ENCODE measurements around the gene HIRA.
"Not testable (repeated sequence)": the region's sequence is repeated elsewhere in the genome, so short reads cannot be mapped to it uniquely, and the experiment has no call there.

Gene HIRA

DNA sequence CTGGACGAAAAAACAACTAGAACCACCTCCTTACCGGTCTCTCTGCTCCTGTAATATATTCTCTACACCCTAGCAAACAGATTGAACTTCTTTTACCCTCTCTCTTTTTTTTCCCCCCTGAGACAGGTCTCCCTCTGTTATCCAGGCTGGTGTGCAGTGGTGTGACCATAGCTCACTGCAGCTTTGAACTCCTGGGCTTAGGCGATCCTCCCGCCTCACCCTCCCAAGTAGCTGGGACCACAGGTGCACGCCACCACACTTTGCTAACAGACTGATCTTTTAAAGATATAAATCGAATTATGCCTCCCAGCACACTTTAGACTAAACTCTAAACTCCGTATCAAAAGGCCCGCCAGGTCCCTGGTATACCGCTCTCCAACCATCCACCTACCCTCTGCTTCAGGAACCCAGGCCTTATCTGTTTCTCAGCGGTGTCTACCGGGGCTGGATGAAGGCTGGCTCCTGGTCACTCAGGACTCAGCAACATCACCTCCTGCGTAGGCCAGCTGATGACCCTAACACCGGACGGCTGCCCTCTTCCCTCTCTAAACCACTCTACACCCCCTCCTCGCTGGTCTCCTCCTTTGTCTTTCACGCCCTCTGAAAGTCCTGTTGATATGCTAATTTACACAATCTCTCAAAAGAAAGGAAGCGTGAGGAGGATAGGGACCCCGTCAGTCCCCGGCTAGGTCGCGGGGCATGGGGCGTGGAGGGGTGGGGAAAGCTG is 15.2 kb upstream of the HIRA start:
- Histone ChIP-seq H3K14ac (ENCODE audit: low read length) (no peak overlapping the region), H3K9me3 (replicated peaks in 1 of 2; ENCODE audit: control insufficient read depth in 2 of 2, insufficient read depth in 1 of 2, low read depth in 1 of 2, low read length in 2 of 2) (no peaks in the 10 kb centered on the region), H4K91ac (ENCODE audit: low read depth, low read length, poor library complexity) (no peak overlapping the region), H2AK5ac (ENCODE audit: low read depth, low read length) (no peak overlapping the region), H3K27ac (replicated peaks; ENCODE audit: low read length) (peak overlapping the region; percentile 89), H3K4me3 (ENCODE audit: low read length in 2 of 2) (peak overlapping the region; percentile 64 to 98), H2BK15ac (ENCODE audit: low read length) (no peak overlapping the region), H3K36me3 (replicated peaks in 1 of 2; ENCODE audit: control insufficient read depth in 2 of 2, insufficient read depth in 2 of 2, low read length in 2 of 2) (peaks cover 24 to 78% of the 10 kb centered on the region in 2 donors), H3K79me1 (ENCODE audit: low read depth, low read length) (peaks cover 14% of the 10 kb centered on the region), H2BK120ac (ENCODE audit: low read depth, low read length) (no peak overlapping the region), H3K23ac (ENCODE audit: low read depth, low read length, poor library complexity) (peak overlapping the region; percentile 98), H2AFZ (ENCODE audit: low read length) (peak overlapping the region; percentile 90), H3K27me3 (ENCODE audit: control insufficient read depth in 3 of 3, insufficient read depth in 3 of 3, low read depth in 1 of 3, low read length in 3 of 3) (no peaks in the 10 kb centered on the region), H3K18ac (ENCODE audit: low read length) (no peak overlapping the region), H2BK5ac (ENCODE audit: low read length) (no peak overlapping the region), H3K4ac (ENCODE audit: low read length) (no peak overlapping the region), H4K8ac (ENCODE audit: low read depth, low read length) (no peak overlapping the region), H3K4me1 (ENCODE audit: control insufficient read depth in 2 of 2, insufficient read depth in 1 of 2, low read depth in 1 of 2, low read length in 2 of 2) (peaks cover 7 to 9% of the 10 kb centered on the region in 2 donors), H3K9ac (ENCODE audit: low read depth, low read length, poor library complexity) (peak overlapping the region; percentile 98), H3K4me2 (ENCODE audit: insufficient read depth, low read length, poor library complexity, severe bottlenecking) (peak overlapping the region; percentile 76), H2BK12ac (ENCODE audit: low read length) (no peak overlapping the region)
- DNase-seq (ENCODE audit: low spot score) = peak; percentile 48
- no CpG with 5 or more reads among the region's 22 CpGs for WGBS, 2 donors (ENCODE audit: extremely low coverage in 2 of 2, insufficient read length in 2 of 2, insufficient replicate concordance in 1 of 2)

DNA sequence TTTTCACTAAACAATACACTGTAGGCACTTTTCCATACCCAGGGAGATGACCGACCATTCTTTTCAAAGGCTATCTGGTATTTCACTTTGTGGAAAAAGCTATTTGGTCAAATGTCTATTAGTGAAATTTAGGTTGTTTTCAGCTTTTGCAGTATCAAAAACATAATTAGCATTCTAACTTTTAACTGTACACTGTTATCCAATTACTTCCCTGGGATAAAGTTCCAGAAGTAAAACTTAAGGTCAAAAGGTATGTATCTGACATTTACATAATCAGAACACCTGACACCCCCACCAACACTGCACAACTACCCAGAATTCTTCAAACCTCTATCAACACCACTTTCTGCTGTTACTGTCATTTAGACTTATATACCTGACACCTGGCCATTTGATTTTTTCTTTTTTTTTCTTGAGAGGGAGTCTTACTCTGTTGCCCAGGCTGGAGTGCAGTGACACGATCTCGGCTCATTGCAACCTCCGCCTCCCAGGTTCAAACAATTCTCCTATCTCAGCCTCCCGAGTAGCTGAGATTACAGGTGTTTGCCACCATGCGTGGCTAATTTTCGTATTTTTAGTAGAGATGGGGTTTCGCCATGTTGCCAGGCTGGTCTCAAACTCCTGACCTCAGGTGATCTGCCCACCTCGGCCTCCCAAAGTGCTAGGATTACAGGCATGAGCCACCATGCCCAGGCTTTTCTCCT is 13.9 kb upstream of the HIRA start:
- not testable (repeated sequence) for H2AFZ ChIP-seq (ENCODE audit: low read length); H3K14ac ChIP-seq (ENCODE audit: low read length); H2BK12ac ChIP-seq (ENCODE audit: low read length); H3K27me3 ChIP-seq (ENCODE audit: control insufficient read depth in 3 of 3, insufficient read depth in 3 of 3, low read depth in 1 of 3, low read length in 3 of 3); H3K4me1 ChIP-seq (ENCODE audit: control insufficient read depth in 2 of 2, insufficient read depth in 1 of 2, low read depth in 1 of 2, low read length in 2 of 2); H4K8ac ChIP-seq (ENCODE audit: low read depth, low read length); H4K91ac ChIP-seq (ENCODE audit: low read depth, low read length, poor library complexity); H3K9ac ChIP-seq (ENCODE audit: low read depth, low read length, poor library complexity); DNase-seq (ENCODE audit: low spot score); H3K4ac ChIP-seq (ENCODE audit: low read length); H3K4me3 ChIP-seq (ENCODE audit: low read length in 2 of 2); H3K27ac ChIP-seq (replicated peaks; ENCODE audit: low read length); H2AK5ac ChIP-seq (ENCODE audit: low read depth, low read length); H2BK120ac ChIP-seq (ENCODE audit: low read depth, low read length); H2BK5ac ChIP-seq (ENCODE audit: low read length); H2BK15ac ChIP-seq (ENCODE audit: low read length); H3K18ac ChIP-seq (ENCODE audit: low read length); H3K9me3 ChIP-seq (replicated peaks in 1 of 2; ENCODE audit: control insufficient read depth in 2 of 2, insufficient read depth in 1 of 2, low read depth in 1 of 2, low read length in 2 of 2); H3K4me2 ChIP-seq (ENCODE audit: insufficient read depth, low read length, poor library complexity, severe bottlenecking); H3K23ac ChIP-seq (ENCODE audit: low read depth, low read length, poor library complexity)
- peaks cover 21 to 78% of the 10 kb centered on the region in 2 donors for H3K36me3 ChIP-seq (replicated peaks in 1 of 2; ENCODE audit: control insufficient read depth in 2 of 2, insufficient read depth in 2 of 2, low read length in 2 of 2)
- WGBS, 2 donors (ENCODE audit: extremely low coverage in 2 of 2, insufficient read length in 2 of 2, insufficient replicate concordance in 1 of 2) = no CpG with 5 or more reads among the region's 9 CpGs
- peaks cover 14% of the 10 kb centered on the region for H3K79me1 ChIP-seq (ENCODE audit: low read depth, low read length)

DNA sequence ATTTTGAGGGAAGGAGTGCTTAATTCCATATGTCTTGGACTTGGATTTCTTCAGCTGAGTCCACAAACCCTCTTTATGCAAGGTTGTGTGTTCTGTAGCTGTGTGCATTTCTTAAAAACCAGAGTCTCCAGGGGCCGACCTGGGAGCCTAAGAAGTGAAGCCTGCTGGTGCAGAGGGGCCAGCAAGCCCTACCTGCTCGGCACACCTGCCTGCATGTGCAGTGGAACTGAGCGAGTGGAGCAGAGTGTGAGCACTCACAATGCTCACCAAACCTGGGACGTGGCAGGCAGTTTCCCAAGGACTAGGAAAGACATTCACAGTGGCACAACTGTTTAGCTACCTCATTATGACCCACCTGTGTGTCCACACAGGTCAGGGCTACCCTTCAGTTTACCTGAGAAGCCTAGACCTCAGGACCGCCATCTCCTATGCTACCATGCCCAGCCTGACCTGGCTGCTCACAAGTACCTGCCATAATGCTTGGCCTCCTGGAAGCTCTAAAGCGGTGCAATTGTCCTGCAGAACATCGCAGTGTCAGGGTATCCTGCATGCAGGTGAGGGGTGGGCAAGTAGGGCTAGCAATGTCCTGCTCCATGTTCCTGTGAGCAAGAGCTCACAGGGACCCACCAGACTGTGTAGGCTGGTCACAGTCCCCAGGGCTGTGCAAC is 12.1 kb upstream of the HIRA start:
- H3K4me2 ChIP-seq (ENCODE audit: insufficient read depth, low read length, poor library complexity, severe bottlenecking) = no peak overlapping the region
- no peak overlapping the region for H4K8ac ChIP-seq (ENCODE audit: low read depth, low read length)
- H3K4me3 ChIP-seq (ENCODE audit: low read length in 2 of 2) = peak overlapping the region in 1 of 2 donors; percentile 16
- no peak overlapping the region for H3K18ac ChIP-seq (ENCODE audit: low read length)
- H3K9ac ChIP-seq (ENCODE audit: low read depth, low read length, poor library complexity) = no peak overlapping the region
- no peaks in the 10 kb centered on the region for H3K9me3 ChIP-seq (replicated peaks in 1 of 2; ENCODE audit: control insufficient read depth in 2 of 2, insufficient read depth in 1 of 2, low read depth in 1 of 2, low read length in 2 of 2)
- H2AFZ ChIP-seq (ENCODE audit: low read length) = no peak overlapping the region
- H2BK120ac ChIP-seq (ENCODE audit: low read depth, low read length) = no peak overlapping the region
- H3K27ac ChIP-seq (replicated peaks; ENCODE audit: low read length) = no peak overlapping the region
- peaks cover 14% of the 10 kb centered on the region for H3K79me1 ChIP-seq (ENCODE audit: low read depth, low read length)
- peaks cover 4 to 9% of the 10 kb centered on the region in 2 donors for H3K4me1 ChIP-seq (ENCODE audit: control insufficient read depth in 2 of 2, insufficient read depth in 1 of 2, low read depth in 1 of 2, low read length in 2 of 2)
- no peak overlapping the region for H2AK5ac ChIP-seq (ENCODE audit: low read depth, low read length)
- peaks cover 21 to 67% of the 10 kb centered on the region in 2 donors for H3K36me3 ChIP-seq (replicated peaks in 1 of 2; ENCODE audit: control insufficient read depth in 2 of 2, insufficient read depth in 2 of 2, low read length in 2 of 2)
- H4K91ac ChIP-seq (ENCODE audit: low read depth, low read length, poor library complexity) = no peak overlapping the region
- no peak overlapping the region for H3K14ac ChIP-seq (ENCODE audit: low read length)
- no peaks in the 10 kb centered on the region for H3K27me3 ChIP-seq (ENCODE audit: control insufficient read depth in 3 of 3, insufficient read depth in 3 of 3, low read depth in 1 of 3, low read length in 3 of 3)
- DNase-seq (ENCODE audit: low spot score) = no peak
- H2BK12ac ChIP-seq (ENCODE audit: low read length) = no peak overlapping the region
- no peak overlapping the region for H2BK5ac ChIP-seq (ENCODE audit: low read length)
- H2BK15ac ChIP-seq (ENCODE audit: low read length) = no peak overlapping the region
- H3K23ac ChIP-seq (ENCODE audit: low read depth, low read length, poor library complexity) = peak overlapping the region; percentile 29
- no CpG with 5 or more reads among the region's 7 CpGs for WGBS, 2 donors (ENCODE audit: extremely low coverage in 2 of 2, insufficient read length in 2 of 2, insufficient replicate concordance in 1 of 2)
- no peak overlapping the region for H3K4ac ChIP-seq (ENCODE audit: low read length)

GRCh38 chr22:19442166-19442565 is 10.6 kb upstream of the HIRA start:
- DNase-seq (ENCODE audit: low spot score) = no peak
- no peak overlapping the region for H3K27ac ChIP-seq (replicated peaks; ENCODE audit: low read length)

More at GRCh38 chr22:19442166-19442565, 10.6 kb upstream of the HIRA start:
- Histone ChIP-seq H2AFZ (ENCODE audit: low read length) (no peak overlapping the region), H3K36me3 (replicated peaks in 1 of 2; ENCODE audit: control insufficient read depth in 2 of 2, insufficient read depth in 2 of 2, low read length in 2 of 2) (peaks cover 21 to 77% of the 10 kb centered on the region in 2 donors), H3K27me3 (ENCODE audit: control insufficient read depth in 3 of 3, insufficient read depth in 3 of 3, low read depth in 1 of 3, low read length in 3 of 3) (no peaks in the 10 kb centered on the region), H3K23ac (ENCODE audit: low read depth, low read length, poor library complexity) (no peak overlapping the region), H2AK5ac (ENCODE audit: low read depth, low read length) (no peak overlapping the region), H3K18ac (ENCODE audit: low read length) (no peak overlapping the region), H3K4me2 (ENCODE audit: insufficient read depth, low read length, poor library complexity, severe bottlenecking) (no peak overlapping the region), H3K4me3 (ENCODE audit: low read length in 2 of 2) (no peak overlapping the region), H4K8ac (ENCODE audit: low read depth, low read length) (no peak overlapping the region), H2BK5ac (ENCODE audit: low read length) (no peak overlapping the region), H2BK15ac (ENCODE audit: low read length) (no peak overlapping the region), H4K91ac (ENCODE audit: low read depth, low read length, poor library complexity) (no peak overlapping the region), H3K4me1 (ENCODE audit: control insufficient read depth in 2 of 2, insufficient read depth in 1 of 2, low read depth in 1 of 2, low read length in 2 of 2) (peaks cover 3 to 4% of the 10 kb centered on the region in 2 donors), H2BK120ac (ENCODE audit: low read depth, low read length) (no peak overlapping the region), H3K79me1 (ENCODE audit: low read depth, low read length) (peaks cover 14% of the 10 kb centered on the region), H3K14ac (ENCODE audit: low read length) (no peak overlapping the region), H3K9ac (ENCODE audit: low read depth, low read length, poor library complexity) (no peak overlapping the region), H3K4ac (ENCODE audit: low read length) (no peak overlapping the region), H3K9me3 (replicated peaks in 1 of 2; ENCODE audit: control insufficient read depth in 2 of 2, insufficient read depth in 1 of 2, low read depth in 1 of 2, low read length in 2 of 2) (no peaks in the 10 kb centered on the region), H2BK12ac (ENCODE audit: low read length) (no peak overlapping the region)
- WGBS, 2 donors (ENCODE audit: extremely low coverage in 2 of 2, insufficient read length in 2 of 2, insufficient replicate concordance in 1 of 2) = no CpG with 5 or more reads among the region's 2 CpGs

All from neuronal stem cell (in vitro differentiated cells).